ENCODE measurements around the gene TLK1. TPM values are rescaled to one million over a fixed set of nuclear protein-coding genes. Genes with fewer than 3 reads are reported as not detected.
A peak's percentile ranks its signal among the peaks of the same experiment; 100 is the strongest.

TLK1 gene
- total and polyA plus RNA-seq, 9 of the 15 experiments (the other 6 are each of a cell fraction or from before 2014, with no cell fraction given), result 20.2 to 101 (median 40.5) TPM

DNA sequence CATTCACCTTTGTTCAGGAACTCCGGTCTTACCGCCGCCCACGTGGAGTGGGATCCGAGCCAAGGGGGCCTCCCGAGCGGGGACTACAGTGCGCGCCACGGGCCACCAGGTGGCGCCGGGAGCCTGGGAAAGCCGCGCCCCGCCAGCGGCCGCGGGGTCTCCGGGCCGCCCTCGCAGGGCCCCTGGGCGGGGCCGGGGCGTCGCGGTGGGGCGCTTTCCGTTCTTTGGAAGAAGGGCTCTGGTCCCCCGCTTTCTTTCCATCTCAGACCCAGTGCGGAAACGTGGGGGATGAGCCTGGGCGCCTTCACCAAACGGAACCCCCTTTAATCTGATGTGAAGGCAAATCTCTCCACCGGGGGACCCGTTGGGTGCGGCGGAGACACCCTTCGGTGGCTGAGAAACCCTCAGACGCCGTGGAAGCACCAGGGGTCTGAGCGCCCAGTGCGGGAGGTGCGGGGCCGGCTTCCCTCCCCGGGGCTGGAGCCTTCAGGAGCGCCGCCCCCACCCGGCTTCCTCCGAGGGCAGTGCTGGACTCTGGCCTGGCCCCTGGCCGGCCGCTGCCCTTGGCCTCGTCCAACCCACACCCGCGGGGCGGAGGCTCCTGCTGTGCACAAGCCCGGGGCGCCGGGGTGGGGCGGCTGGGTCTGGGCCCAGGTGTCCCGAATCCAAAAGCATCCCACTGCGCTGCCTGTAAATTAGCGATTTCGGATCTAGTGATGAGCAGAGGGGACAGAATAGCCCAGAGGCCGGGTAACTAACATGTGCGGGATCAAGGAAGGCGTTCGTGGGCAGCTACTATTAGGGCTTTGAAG, 187.0 kb downstream of the TLK1 start:
- peak; percentile 92 for ATAC-seq
- peak overlapping the region; percentile 80 for H3K4me2 ChIP-seq (ENCODE audit: insufficient read depth, low read length)
- peak; percentile 96 to 99 (median 98) for DNase-seq (ENCODE audit: extremely low read depth in 1 of 4, low spot score in 3 of 4)
- peak overlapping the region; percentile 99 for H2AFZ ChIP-seq (ENCODE audit: low read depth, low read length)
- H3K4me3 ChIP-seq, result peak overlapping the region; percentile 56
- BruUV-seq (replicated peaks), result no TSS peak
- CTCF ChIA-PET (ENCODE audit: low intra/inter-chr PET ratio), result interaction anchor here (0.6 to 2.2 kb wide), 11 partner anchors 101 to 1153 kb away, joined by 3 to 25 read pairs (median 4); no protein-coding TSS in a partner anchor
- 7% methylated on average over 63 of the region's 67 CpGs for WGBS (ENCODE audit: insufficient coverage, low coverage, missing lambda C conversion rate)
- in situ Hi-C loops (cut with MboI) (loop anchor here (5.0 to 25.0 kb wide), 2 partner anchors 444 to 1139 kb away; partner anchors contain the start of gene DLX2), intact Hi-C loops (cut with micrococcal nuclease) (loop anchor here (1.0 to 10.0 kb wide), 8 partner anchors 45 to 1141 kb away; partner anchors contain the start of genes CYBRD1, DCAF17 and METTL8)
- no peaks in the 10 kb centered on the region for H3K9me1 ChIP-seq (ENCODE audit: control insufficient read depth, insufficient read depth, low read length)
- peak overlapping the region; percentile 73 for H3K27ac ChIP-seq (ENCODE audit: extremely low read depth, low read depth, low read length)
- FAIRE-seq, result peak; percentile 83
- H3K27me3 ChIP-seq (ENCODE audit: control insufficient read depth in 2 of 2, insufficient read depth in 2 of 2, low read length in 2 of 2), result no peaks in the 10 kb centered on the region
- H3K79me2 ChIP-seq (ENCODE audit: control insufficient read depth, insufficient read depth, low read length), result no peaks in the 10 kb centered on the region
- H3K4me1 ChIP-seq (replicated peaks in 1 of 2; ENCODE audit: control insufficient read depth in 2 of 2, insufficient read depth in 2 of 2, low read length in 2 of 2), result peaks cover 12 to 20% of the 10 kb centered on the region in 2 experiments; a peak in 4 of 5 replicates
- POLR2A ChIA-PET, result interaction anchor here (0.6 to 2.0 kb wide), 8 partner anchors 12 to 177 kb away, joined by 3 to 10 read pairs (median 3); partner anchors contain the start of gene GORASP2
- H3K36me3 ChIP-seq (ENCODE audit: control insufficient read depth, insufficient read depth, low read length), result no peaks in the 10 kb centered on the region
- H3K9ac ChIP-seq (ENCODE audit: insufficient read depth in 1 of 2, low read depth in 2 of 2, low read length in 2 of 2), result peak overlapping the region; percentile 89 to 96
- no peaks in the 10 kb centered on the region for H4K20me1 ChIP-seq (replicated peaks; ENCODE audit: control insufficient read depth, insufficient read depth, low read length)
- H3K9me3 ChIP-seq (replicated peaks; ENCODE audit: control insufficient read depth, insufficient read depth, low read depth, low read length), result no peaks in the 10 kb centered on the region
- TF ChIP-seq RREB1 (CRISPR knock-in tag; IDR thresholded peaks at IDR 0.05) (no peak), EP300 (IDR thresholded peaks at IDR 0.05; ENCODE audit: low read length) (peak; percentile 56), SMC3 (conservative IDR thresholded peaks at IDR 0.05; ENCODE audit: insufficient read depth, low read depth, low read length) (peak; percentile 99), ZNF764 (CRISPR knock-in tag; IDR thresholded peaks at IDR 0.05; ENCODE audit: low read depth) (no peak), NFRKB (IDR thresholded peaks at IDR 0.05; ENCODE audit: low read depth) (peak; percentile 46; the same call in 1 of the 2 replicates), ZNF12 (CRISPR knock-in tag; IDR thresholded peaks at IDR 0.05) (0 out of 2 replicates have a peak, but pooled peaks have one; percentile 16), HNRNPK (IDR thresholded peaks at IDR 0.05; ENCODE audit: low read depth, low read length, poor library complexity, severe bottlenecking) (no peak), TRIM24 (IDR thresholded peaks at IDR 0.05) (no peak), KLF1 (tag; IDR thresholded peaks at IDR 0.05) (peak; percentile 94), ADNP (tag; IDR thresholded peaks at IDR 0.05) (no peak), NCOA4 (IDR thresholded peaks at IDR 0.05; ENCODE audit: partially characterized antibody) (no peak), ETV5 (CRISPR knock-in tag; IDR thresholded peaks at IDR 0.05; ENCODE audit: low read depth) (no peak), MCM3 (IDR thresholded peaks at IDR 0.05) (no peak), ZNF785 (CRISPR knock-in tag; IDR thresholded peaks at IDR 0.05) (no peak), DNMT1 (IDR thresholded peaks at IDR 0.05) (no peak), CTBP1 (IDR thresholded peaks at IDR 0.05; ENCODE audit: borderline replicate concordance) (peak; percentile 75), SOX6 (IDR thresholded peaks at IDR 0.05) (peak; percentile 77), ZNF140 (CRISPR knock-in tag; IDR thresholded peaks at IDR 0.05) (no peak)

Data from K562 (cell line).